Endothelial cell of umbilical vein (primary cell): ENCODE data around the gene FYCO1. TPM values are rescaled to one million over a fixed set of nuclear protein-coding genes. Genes with fewer than 3 reads are reported as not detected.

Experiments used
- BruUV-seq: library from RNA; stranded (reverse); fragments of 400-500 nt; replicated peaks from 2 replicates; lab custom pipeline; 2021; lab: Mats Ljungman, UMichigan
- CTCF ChIA-PET: fragments of 300-600, 350-600 bp; sonication (Branson Sonifier 250); formaldehyde crosslinking; loops from one replicate; lab custom pipeline; 2021; ENCODE audit warnings: antibody characterized with exemption, inconsistent platforms; lab: Charles Lee
- POLR2A ChIA-PET: fragments of 300-600, 350-600 bp; sonication (Branson Sonifier 250); formaldehyde crosslinking; loops from one replicate; lab custom pipeline; 2021; ENCODE audit warnings: antibody characterized with exemption, inconsistent platforms; lab: Charles Lee
- DNase-seq: peaks from one replicate; pipeline ENCODE4 v3.0.0-alpha.2; 2011; ENCODE audit warnings: low read depth, low spot score
- FAIRE-seq: peaks from 2 replicates; lab custom pipeline; 2011; peaks lifted over from hg19 to GRCh38; lab: Jason Lieb, UNC
- H2AFZ ChIP-seq: 2 replicates; pipeline ENCODE4 v1.6.0; 2012; ENCODE audit warnings: low read depth, low read length, control low read depth, inconsistent platforms
- H3K27ac ChIP-seq: 2 replicates; pipeline ENCODE4 v1.5.1; 2011; ENCODE audit warnings: low read depth, mild to moderate bottlenecking, control low read depth, low read length, moderate library complexity; ENCODE audit not compliant: insufficient read depth
- H3K27me3 ChIP-seq, 2 experiments: 2 replicates each; pipeline versions ENCODE4 v1.6.0 to v1.6.1; 2011; ENCODE audit warnings: low read length in 2 of 2, mixed read lengths in 1 of 2; ENCODE audit not compliant: control insufficient read depth in 2 of 2, insufficient read depth in 2 of 2
- H3K36me3 ChIP-seq, 2 experiments: 2 replicates in 1 of 2; 3 replicates in 1 of 2; pipeline ENCODE4 v1.5.1; 2011; ENCODE audit warnings: low read length in 2 of 2, mild to moderate bottlenecking in 1 of 2, moderate library complexity in 1 of 2; ENCODE audit not compliant: control insufficient read depth in 2 of 2, insufficient read depth in 2 of 2; ENCODE audit errors: extremely low read depth in 1 of 2
- H3K4me1 ChIP-seq: 3 replicates; pipeline ENCODE4 v1.5.1; 2011; ENCODE audit warnings: mild to moderate bottlenecking, low read length; ENCODE audit not compliant: control insufficient read depth, insufficient read depth; ENCODE audit errors: extremely low read depth
- H3K4me2 ChIP-seq: 2 replicates; pipeline ENCODE4 v1.6.1; 2011; ENCODE audit warnings: low read length, control low read depth, mixed read lengths; ENCODE audit not compliant: insufficient read depth
- H3K4me3 ChIP-seq, 3 experiments: fragments of 200-600 bp in 1 of 3; sonication (generic), shearing (Covaris generic) in 1 of 3; replicated peaks in 1 of 3; 2 replicates each; pipeline ENCODE4 v1.5.1; 2011 to 2016; ENCODE audit warnings: control low read depth in 3 of 3, low read length in 3 of 3, mild to moderate bottlenecking in 2 of 3, inconsistent platforms in 1 of 3, low read depth in 1 of 3, moderate library complexity in 1 of 3; ENCODE audit not compliant: insufficient read depth in 1 of 3
- H3K79me2 ChIP-seq: 2 replicates; pipeline ENCODE4 v1.6.0; 2012; ENCODE audit warnings: low read length, inconsistent platforms; ENCODE audit not compliant: control insufficient read depth, insufficient read depth
- H3K9ac ChIP-seq: replicated peaks from 2 replicates; pipeline ENCODE3; 2011; ENCODE audit warnings: low read length, control low read depth; ENCODE audit not compliant: insufficient read depth; ENCODE audit errors: extremely low read depth
- H3K9me1 ChIP-seq: replicated peaks from 3 replicates; pipeline ENCODE4 v1.6.0; 2011; ENCODE audit warnings: mild to moderate bottlenecking, low read length; ENCODE audit not compliant: control insufficient read depth, insufficient read depth; ENCODE audit errors: extremely low read depth
- H3K9me3 ChIP-seq: replicated peaks from 2 replicates; pipeline ENCODE4 v1.5.1; 2012; ENCODE audit warnings: low read length, inconsistent platforms; ENCODE audit not compliant: control insufficient read depth, insufficient read depth
- H4K20me1 ChIP-seq: replicated peaks from 2 replicates; pipeline ENCODE3; 2011; ENCODE audit warnings: mild to moderate bottlenecking, low read length; ENCODE audit not compliant: control insufficient read depth, insufficient read depth; ENCODE audit errors: extremely low read depth
- CTCF ChIP-seq, 2 donors: IDR thresholded peaks; 1 replicate in 1 of 2; 2 replicates in 1 of 2; pipeline ENCODE4 v1.5.1; 2011; ENCODE audit warnings: low read length in 2 of 2, mild to moderate bottlenecking in 2 of 2, moderate library complexity in 2 of 2, control low read depth in 1 of 2, inconsistent platforms in 1 of 2, low read depth in 1 of 2; ENCODE audit not compliant: insufficient read depth in 1 of 2; ENCODE audit errors: extremely low read depth in 1 of 2
- EZH2 ChIP-seq: IDR thresholded peaks from 2 replicates; pipeline ENCODE4 v1.6.1; 2012; ENCODE audit warnings: borderline replicate concordance, low read depth, mild to moderate bottlenecking, moderate library complexity, low read length, inconsistent platforms; ENCODE audit not compliant: severe bottlenecking
- FOS ChIP-seq: IDR thresholded peaks from 2 replicates; pipeline ENCODE4 v1.6.1; 2011; ENCODE audit warnings: mild to moderate bottlenecking, low read length, moderate library complexity, borderline replicate concordance; ENCODE audit not compliant: insufficient read depth
- GATA2 ChIP-seq: IDR thresholded peaks from 2 replicates; pipeline ENCODE4 v1.7.0; 2011; ENCODE audit warnings: low read depth, mild to moderate bottlenecking, moderate library complexity, mixed read lengths, low read length; ENCODE audit not compliant: insufficient read length, insufficient read depth
- JUN ChIP-seq: IDR thresholded peaks from 2 replicates; pipeline ENCODE4 v1.6.1; 2011; ENCODE audit warnings: borderline replicate concordance, low read depth; ENCODE audit not compliant: insufficient read length, insufficient read depth
- MAX ChIP-seq: IDR thresholded peaks from 2 replicates; pipeline ENCODE4 v1.6.1; 2011; ENCODE audit not compliant: insufficient read depth, insufficient read length
- MYC ChIP-seq: IDR thresholded peaks from one replicate; pipeline ENCODE4 v1.6.1; 2011; ENCODE audit warnings: mild to moderate bottlenecking, low read depth, low read length
- POLR2A ChIP-seq: IDR thresholded peaks from 2 replicates; pipeline ENCODE4 v1.6.1; 2012; ENCODE audit warnings: low read depth, mild to moderate bottlenecking, control low read depth, low read length
- POLR2AphosphoS5 ChIP-seq: IDR thresholded peaks from 2 replicates; pipeline ENCODE4 v1.6.1; 2012; ENCODE audit warnings: low read depth, mild to moderate bottlenecking, control low read depth, low read length, moderate library complexity; ENCODE audit not compliant: insufficient read depth
- dilution Hi-C: fragments of 300-500 bp; cut with MboI; formaldehyde crosslinking; loops from one replicate; pipeline ENCODE4 v1.15.0; 2019; ENCODE audit warnings: low sequenced_read_pairs; ENCODE audit not compliant: extremely low pct_ligation_motif_present
- intact Hi-C: fragments of 100-400 bp; cut with micrococcal nuclease; formaldehyde crosslinking; loops from one replicate; pipeline ENCODE4 v1.10.0; 2022
- polyA plus RNA-seq, 4 experiments: library from polyadenylated mRNA; depleted of rRNA in 3 of 4; stranded (reverse) in 3 of 4; unstranded in 1 of 4; fragments of >200 nt; gene quantifications; 2 replicates each; pipeline versions ENCODE4 v1.2.1 to v1.2.3, GENCODE V29; 2011 to 2012; ENCODE audit warnings: missing spikeins in 1 of 4
- total RNA-seq: library from RNA; stranded (reverse); gene quantifications from 2 replicates; pipeline ENCODE4 v1.2.3, GENCODE V29; 2021

Gene FYCO1
- total and polyA plus RNA-seq, 2 donors (not counting 3 experiments of a cell fraction or from before 2014, with no cell fraction given), result 13.9 to 20.8 TPM

GRCh38 chr3:45909542-45909941 lies 86.1 kb downstream of the FYCO1 start:
- Histone ChIP-seq H4K20me1 (no peaks in the 10 kb centered on the region), H3K79me2 (no peaks in the 10 kb centered on the region), H3K9me1 (no peaks in the 10 kb centered on the region), H3K36me3 (no peaks in the 10 kb centered on the region), H3K27me3 (no peaks in the 10 kb centered on the region), H3K9ac (no peak overlapping the region), H3K4me1 (no peaks in the 10 kb centered on the region), H3K27ac (no peak overlapping the region), H2AFZ (no peak overlapping the region), H3K4me3 (no peak overlapping the region), H3K9me3 (no peaks in the 10 kb centered on the region), H3K4me2 (no peak overlapping the region)
- TF ChIP-seq CTCF (IDR thresholded peaks at IDR 0.05; ENCODE audit: extremely low read depth in 1 of 2, insufficient read depth in 1 of 2, low read depth in 1 of 2, low read length in 2 of 2) (no peak), POLR2AphosphoS5 (no peak), GATA2 (no peak), POLR2A (no peak), FOS (no peak), MAX (no peak), EZH2 (no peak), JUN (no peak), MYC (no peak)
- ChIA-PET POLR2A (no interaction called here), CTCF (interaction anchor here (3.5 kb wide), 1 partner anchor 148 kb away, joined by 22 read pairs; no protein-coding TSS in a partner anchor)
- BruUV-seq, result no TSS peak
- DNase-seq, result no peak
- intact Hi-C loops, result loop anchor here (5.0 kb wide), 1 partner anchor 397 kb away; no protein-coding TSS in a partner anchor
- dilution Hi-C loops, result no loop called here
- FAIRE-seq, result no peak
